ENCODE data around the gene KRT6A. TPM values are rescaled to one million over a fixed set of nuclear protein-coding genes. Genes with fewer than 3 reads are reported as not detected.

KRT6A gene
- total and polyA plus RNA-seq, 12 donors = 0.21 to 1.1 TPM; not detected in 10

DNA sequence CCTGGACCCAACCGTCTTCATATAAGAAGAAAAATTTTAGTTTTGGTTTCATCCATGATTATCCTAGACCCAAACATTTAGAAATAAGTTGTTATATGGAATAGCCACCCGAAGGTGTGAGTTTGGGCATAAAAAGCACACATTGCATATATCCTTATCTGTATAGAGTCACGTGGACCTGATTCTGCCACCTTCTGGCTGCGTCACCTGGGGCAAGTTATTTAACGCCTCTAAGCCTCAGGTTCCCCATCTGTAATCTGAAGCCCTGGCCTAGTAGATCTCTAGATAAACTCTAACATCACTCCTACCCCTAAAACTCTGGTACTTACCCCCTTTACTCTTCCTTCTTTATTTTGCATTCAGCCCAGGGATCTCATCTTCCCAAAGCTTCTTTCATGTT, 41.4 kb upstream of the KRT6A start:
- TF ChIP-seq, protein P1, sequence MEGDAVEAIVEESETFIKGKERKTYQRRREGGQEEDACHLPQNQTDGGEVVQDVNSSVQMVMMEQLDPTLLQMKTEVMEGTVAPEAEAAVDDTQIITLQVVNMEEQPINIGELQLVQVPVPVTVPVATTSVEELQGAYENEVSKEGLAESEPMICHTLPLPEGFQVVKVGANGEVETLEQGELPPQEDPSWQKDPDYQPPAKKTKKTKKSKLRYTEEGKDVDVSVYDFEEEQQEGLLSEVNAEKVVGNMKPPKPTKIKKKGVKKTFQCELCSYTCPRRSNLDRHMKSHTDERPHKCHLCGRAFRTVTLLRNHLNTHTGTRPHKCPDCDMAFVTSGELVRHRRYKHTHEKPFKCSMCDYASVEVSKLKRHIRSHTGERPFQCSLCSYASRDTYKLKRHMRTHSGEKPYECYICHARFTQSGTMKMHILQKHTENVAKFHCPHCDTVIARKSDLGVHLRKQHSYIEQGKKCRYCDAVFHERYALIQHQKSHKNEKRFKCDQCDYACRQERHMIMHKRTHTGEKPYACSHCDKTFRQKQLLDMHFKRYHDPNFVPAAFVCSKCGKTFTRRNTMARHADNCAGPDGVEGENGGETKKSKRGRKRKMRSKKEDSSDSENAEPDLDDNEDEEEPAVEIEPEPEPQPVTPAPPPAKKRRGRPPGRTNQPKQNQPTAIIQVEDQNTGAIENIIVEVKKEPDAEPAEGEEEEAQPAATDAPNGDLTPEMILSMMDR (IDR thresholded peaks at IDR 0.05) = no peak
- WGBS, 2 donors = 76 to 92% methylated on average over 5 of the region's 5 CpGs
- H3K4me1 ChIP-seq = peaks cover 0 to 4% (median 0%) of the 10 kb centered on the region in 9 donors
- ATAC-seq (no peak), DNase-seq (no peak)
- H3K9me3 ChIP-seq = no peaks in the 10 kb centered on the region
- intact Hi-C loops (cut with DNase I) = no loop called here
- no peaks in the 10 kb centered on the region for H3K36me3 ChIP-seq
- no peak overlapping the region for H3K4me3 ChIP-seq
- no peak overlapping the region for H3K27ac ChIP-seq
- H3K27me3 ChIP-seq = peaks cover 0 to 4% (median 0%) of the 10 kb centered on the region in 7 donors

DNA sequence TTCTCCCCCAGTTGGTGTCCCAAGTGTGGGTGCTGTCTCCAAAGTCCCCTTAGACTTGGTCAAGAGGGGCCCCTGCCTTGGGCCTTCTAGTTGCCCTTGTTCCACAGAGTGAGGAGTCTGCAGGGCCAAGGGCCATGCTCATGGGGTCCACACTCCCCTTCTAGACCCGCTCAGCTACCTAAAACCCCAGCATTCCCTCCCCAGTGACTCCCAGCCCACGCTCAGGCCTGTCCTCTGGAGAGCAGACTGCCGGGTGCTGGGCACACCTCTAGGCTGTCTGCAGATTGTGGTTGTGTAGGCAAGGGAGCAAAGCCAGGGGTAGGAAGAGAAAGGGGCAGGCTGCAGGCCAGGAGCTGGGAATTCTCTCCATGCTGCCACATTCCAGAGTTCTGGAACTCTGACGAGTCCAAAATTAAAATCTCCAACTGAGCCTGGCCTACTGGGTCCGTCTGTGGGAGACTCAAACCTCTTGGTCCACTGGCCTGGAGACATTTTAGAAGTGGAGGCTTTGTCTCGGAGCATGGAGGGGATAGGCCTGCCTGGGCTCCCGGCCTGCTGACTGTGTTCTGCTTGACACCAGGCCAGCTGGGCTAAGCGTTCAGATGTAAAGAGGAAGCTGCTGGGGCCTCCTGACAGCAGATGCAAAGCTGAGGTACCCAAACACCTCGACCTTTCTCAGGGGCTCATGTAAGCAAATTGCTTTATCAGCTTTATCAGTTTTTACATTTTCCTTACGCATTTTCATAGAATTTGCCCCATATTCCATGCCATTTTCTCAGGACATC, 40.8 kb upstream of the KRT6A start:
- ATAC-seq = no peak
- no peaks in the 10 kb centered on the region for H3K36me3 ChIP-seq
- H3K27ac ChIP-seq = no peak overlapping the region
- no peak overlapping the region for H3K4me3 ChIP-seq
- DNase-seq = no peak
- peaks cover 0 to 4% (median 0%) of the 10 kb centered on the region in 9 donors for H3K4me1 ChIP-seq
- TF ChIP-seq, protein P1 (IDR thresholded peaks at IDR 0.05) = no peak
- H3K9me3 ChIP-seq = no peaks in the 10 kb centered on the region
- intact Hi-C loops (cut with DNase I) = no loop called here
- H3K27me3 ChIP-seq = peaks cover 0 to 4% (median 0%) of the 10 kb centered on the region in 7 donors
- WGBS, 2 donors = 81 to 87% methylated on average over 10 of the region's 10 CpGs

DNA sequence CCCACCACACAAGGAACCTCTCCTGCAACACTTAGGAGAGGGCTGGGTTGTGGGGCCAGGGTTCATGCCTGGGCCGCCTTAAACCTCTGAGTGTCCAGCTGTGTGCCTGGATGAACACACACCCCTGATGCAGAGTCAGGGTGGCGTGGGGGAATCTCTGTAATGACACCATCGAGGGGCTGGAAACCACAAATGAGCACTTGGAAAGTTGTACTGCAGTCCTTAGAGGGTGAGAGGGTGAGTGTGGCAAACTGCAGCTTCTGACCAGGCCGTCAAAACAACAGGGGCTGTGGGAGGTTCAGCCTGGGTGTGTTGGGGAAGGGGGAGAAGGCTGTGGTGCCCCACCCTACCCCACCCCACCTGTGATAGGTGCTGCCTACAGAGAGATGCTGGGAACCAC, 39.6 kb upstream of the KRT6A start:
- DNase-seq (no peak), ATAC-seq (no peak)
- H3K27ac ChIP-seq = no peak overlapping the region
- H3K27me3 ChIP-seq = peaks cover 0 to 4% (median 0%) of the 10 kb centered on the region in 7 donors
- TF ChIP-seq, protein P1 (IDR thresholded peaks at IDR 0.05) = no peak
- H3K36me3 ChIP-seq = no peaks in the 10 kb centered on the region
- 65 to 69% methylated on average over 4 of the region's 4 CpGs for WGBS, 2 donors
- no peaks in the 10 kb centered on the region for H3K9me3 ChIP-seq
- H3K4me3 ChIP-seq = no peak overlapping the region
- H3K4me1 ChIP-seq = peaks cover 0 to 4% (median 0%) of the 10 kb centered on the region in 9 donors
- intact Hi-C loops (cut with DNase I) = no loop called here

DNA sequence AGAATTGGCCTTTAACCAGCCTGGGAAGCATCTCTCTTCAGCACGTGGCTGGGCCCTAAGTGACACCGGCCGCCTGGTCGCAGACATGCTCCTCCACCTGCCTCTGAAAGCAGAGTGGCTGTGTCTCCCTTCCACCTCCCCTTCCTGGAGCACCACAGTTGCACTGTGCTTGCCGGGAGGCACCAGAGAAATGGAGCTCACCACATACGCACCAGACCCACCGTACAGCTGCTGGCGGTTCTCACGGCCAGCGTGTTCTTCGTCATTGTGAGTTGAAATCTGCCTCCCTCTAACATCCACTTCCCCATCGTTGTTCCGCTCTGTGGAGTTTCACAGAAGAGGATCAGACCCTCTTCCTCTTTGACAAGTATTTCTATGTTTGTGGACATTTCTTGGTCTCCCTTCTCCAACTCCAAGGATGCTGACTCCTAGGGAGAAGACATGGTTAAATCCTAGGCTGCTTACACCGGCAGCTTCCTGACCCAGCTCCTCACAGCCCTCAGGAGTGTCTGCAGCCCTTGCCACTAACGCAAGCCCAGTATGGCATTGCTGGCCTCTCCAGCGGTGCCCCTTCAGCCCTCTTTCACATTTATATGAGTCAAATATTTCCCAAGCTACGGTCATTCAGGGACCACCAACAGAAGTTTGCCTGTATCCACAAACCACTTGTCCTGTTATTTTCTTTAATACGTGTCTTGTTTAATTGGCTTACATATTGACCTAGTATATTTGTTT, 38.7 kb upstream of the KRT6A start:
- TF ChIP-seq, protein P1 (IDR thresholded peaks at IDR 0.05) = no peak
- Histone ChIP-seq H3K27ac (no peak overlapping the region), H3K9me3 (no peaks in the 10 kb centered on the region), H3K36me3 (no peaks in the 10 kb centered on the region), H3K27me3 (no peaks in the 10 kb centered on the region), H3K4me3 (no peak overlapping the region), H3K4me1 (peaks cover 0 to 4% (median 0%) of the 10 kb centered on the region in 9 donors)
- no peak for DNase-seq
- 59 to 78% methylated on average over 18 of the region's 18 CpGs for WGBS, 2 donors
- peak in 3 of 8 donors; percentile 42 to 46 (median 46) for ATAC-seq
- intact Hi-C loops (cut with DNase I) = no loop called here
